PFSK-1 (cell line): ENCODE data around the gene ZBTB5.

Experiments
- FOXP2 ChIP-seq: optimal IDR thresholded peaks from 2 replicates; pipeline ENCODE3; 2011; ENCODE audit warnings: borderline replicate concordance, control low read depth, inconsistent platforms; ENCODE audit not compliant: insufficient read depth; ENCODE audit errors: extremely low read length, extremely low read depth
- POLR2AphosphoS5 ChIP-seq: IDR thresholded peaks from 2 replicates; pipeline ENCODE4 v1.6.1; 2012; ENCODE audit warnings: low read depth, mild to moderate bottlenecking, control low read depth, low read length, moderate library complexity
- REST ChIP-seq, 2 experiments: IDR thresholded peaks; 2 replicates each; pipeline versions ENCODE4 v1.6.1 to v1.8.0; 2011 to 2012; ENCODE audit warnings: low read depth in 2 of 2, low read length in 2 of 2, control low read depth in 1 of 2, inconsistent platforms in 1 of 2, mild to moderate bottlenecking in 1 of 2, moderate library complexity in 1 of 2; ENCODE audit not compliant: insufficient read depth in 1 of 2
- SIN3A ChIP-seq: IDR thresholded peaks from 2 replicates; pipeline ENCODE4 v1.6.1; 2012; ENCODE audit warnings: mild to moderate bottlenecking, low read length, moderate library complexity, borderline replicate concordance; ENCODE audit not compliant: insufficient read depth
- TAF1 ChIP-seq: IDR thresholded peaks from 2 replicates; pipeline ENCODE4 v1.6.1; 2012; ENCODE audit warnings: low read length, control low read depth, borderline replicate concordance; ENCODE audit not compliant: insufficient read depth

Gene ZBTB5

GRCh38 chr9:37453827-37454226, 11.4 kb downstream of the ZBTB5 start:
- no peak for TF ChIP-seq SIN3A

- TF ChIP-seq FOXP2 (no peak), REST (IDR thresholded peaks at IDR 0.05; ENCODE audit: insufficient read depth in 1 of 2, low read depth in 2 of 2, low read length in 2 of 2) (no peak), TAF1 (no peak), POLR2AphosphoS5 (no peak), SIN3A (no peak)
Observed at GRCh38 chr9:37452611-37453010, 12.6 kb downstream of the ZBTB5 start.

GRCh38 chr9:37451628-37452027, 13.6 kb downstream of the ZBTB5 start:
- TF ChIP-seq FOXP2, result no peak
- TF ChIP-seq POLR2AphosphoS5, result no peak
- TF ChIP-seq SIN3A, result no peak
- no peak for TF ChIP-seq TAF1
- TF ChIP-seq REST (IDR thresholded peaks at IDR 0.05; ENCODE audit: insufficient read depth in 1 of 2, low read depth in 2 of 2, low read length in 2 of 2), result no peak

GRCh38 chr9:37449862-37450632, 15.2 kb downstream of the ZBTB5 start:
- no peak for TF ChIP-seq REST (IDR thresholded peaks at IDR 0.05; ENCODE audit: insufficient read depth in 1 of 2, low read depth in 2 of 2, low read length in 2 of 2)
- no peak for TF ChIP-seq POLR2AphosphoS5
- no peak for TF ChIP-seq TAF1
- TF ChIP-seq SIN3A, result no peak
- no peak for TF ChIP-seq FOXP2

- TF ChIP-seq TAF1, result no peak
Observed at GRCh38 chr9:37447111-37447510, 18.1 kb downstream of the ZBTB5 start.

GRCh38 chr9:37446401-37446800, 18.8 kb downstream of the ZBTB5 start:
- TF ChIP-seq FOXP2, result no peak
- TF ChIP-seq REST (IDR thresholded peaks at IDR 0.05; ENCODE audit: insufficient read depth in 1 of 2, low read depth in 2 of 2, low read length in 2 of 2), result no peak
- TF ChIP-seq TAF1, result no peak
- TF ChIP-seq POLR2AphosphoS5, result no peak
- TF ChIP-seq SIN3A, result no peak
